K562 (cell line): ENCODE data around the gene ACTN4. TPM values are rescaled to one million over a fixed set of nuclear protein-coding genes. Genes with fewer than 3 reads are reported as not detected.

Experiments used
- CHD4 ChIP-seq: fragments of 200-600 bp; sonication (generic); IDR thresholded peaks from 3 replicates; pipeline ENCODE4 v1.6.1; 2012; ENCODE audit warnings: low read depth, mild to moderate bottlenecking, mixed read lengths, low read length, inconsistent platforms; ENCODE audit not compliant: insufficient read depth, insufficient replicate concordance, poor library complexity, severe bottlenecking
- FOXJ2 ChIP-seq: fragments of 200-800 bp; sonication (Bioruptor generic); IDR thresholded peaks from 2 replicates; pipeline ENCODE4 v1.6.1; 2016; ENCODE audit warnings: missing genetic modification characterization, missing compliant biosample characterization
- FOXK1 ChIP-seq: sonication (generic); formaldehyde crosslinking; IDR thresholded peaks from 2 replicates; pipeline ENCODE4 v1.8.0; 2022; ENCODE audit warnings: missing genetic modification reagents, mild to moderate bottlenecking, borderline replicate concordance
- MYC ChIP-seq, 2 experiments: fragments of 250-450 bp in 1 of 2; sonication (Bioruptor Pico) in 1 of 2; IDR thresholded peaks; 2 replicates each; pipeline versions ENCODE4 v1.5.1 to v1.6.1; 2012 to 2021; ENCODE audit warnings: low read depth in 2 of 2, borderline replicate concordance in 1 of 2, improper control_type of control experiment in 1 of 2, low read length in 1 of 2, mild to moderate bottlenecking in 1 of 2, moderate library complexity in 1 of 2
- POU5F1 ChIP-seq: fragments of 150-350 bp; IDR thresholded peaks from 2 replicates; pipeline ENCODE4 v1.6.1; 2014; ENCODE audit warnings: borderline replicate concordance, low read length, low read depth, mild to moderate bottlenecking; ENCODE audit not compliant: partially characterized antibody
- TBL1XR1 ChIP-seq, 2 experiments: IDR thresholded peaks; 2 replicates each; pipeline ENCODE4 v1.6.1; 2012; ENCODE audit warnings: improper control_type of control experiment in 2 of 2, low read length in 2 of 2, mild to moderate bottlenecking in 1 of 2
- TBP ChIP-seq: optimal IDR thresholded peaks from 2 replicates; pipeline ENCODE3; 2011; ENCODE audit warnings: low read depth, low read length, improper control_type of control experiment
- VEZF1 ChIP-seq: fragments of 200-800 bp; sonication (Bioruptor generic); IDR thresholded peaks from 2 replicates; pipeline ENCODE4 v1.6.1; 2017; ENCODE audit warnings: missing genetic modification characterization, missing compliant biosample characterization
- YBX1 ChIP-seq: fragments of 450-650 bp; IDR thresholded peaks from 2 replicates; pipeline ENCODE4 v1.7.1; 2016; ENCODE audit warnings: mild to moderate bottlenecking
- ZNF274 ChIP-seq: IDR thresholded peaks from 2 replicates; pipeline ENCODE4 v1.6.1; 2011; ENCODE audit warnings: low read depth, mild to moderate bottlenecking, low read length, moderate library complexity, borderline replicate concordance
- ZNF57 ChIP-seq: fragments of 450-650 bp; formaldehyde crosslinking; IDR thresholded peaks from 2 replicates; pipeline ENCODE4 v1.4.0; 2020; ENCODE audit warnings: mild to moderate bottlenecking, moderate library complexity
- ZNF644 ChIP-seq: fragments of 200-800 bp; sonication (Bioruptor generic); IDR thresholded peaks from 2 replicates; pipeline ENCODE4 v1.6.1; 2016; ENCODE audit warnings: low read depth, missing genetic modification characterization, missing compliant biosample characterization
- polyA plus RNA-seq, 8 experiments: library from polyadenylated mRNA; depleted of rRNA in 4 of 8; stranded (reverse) in 5 of 8; unstranded in 3 of 8; fragments of >200 nt; fragmentation: Nextera tagmentation in 2 of 8; fragmentation: Illumina TruSeq in 1 of 8; extraction: Ambion mirVana in 2 of 8; extraction: Trizol in 1 of 8; gene quantifications; 2 replicates each; pipeline versions ENCODE4 v1.2.1 to v1.2.3, GENCODE V29; 2011 to 2014; ENCODE audit warnings: inconsistent platforms in 1 of 8, missing spikeins in 1 of 8
- total RNA-seq, 7 experiments: library from RNA; depleted of rRNA in 6 of 7; stranded (reverse); fragments of >200 nt in 6 of 7; fragmentation: Illumina TruSeq in 2 of 7; extraction: Trizol in 2 of 7; gene quantifications; 2 replicates each; pipeline versions ENCODE4 v1.2.1 to v1.2.3, GENCODE V29; 2011 to 2021; ENCODE audit warnings: low replicate concordance in 1 of 7
- TF ChIP-seq, protein P1 (sequence below), 3 experiments: fragments of 200-800 bp in 1 of 3; fragments of 250-450 bp in 1 of 3; fragments of 450-650 bp in 1 of 3; sonication (Bioruptor Pico) in 1 of 3; sonication (Bioruptor generic) in 1 of 3; formaldehyde crosslinking in 1 of 3; IDR thresholded peaks; 2 replicates each; pipeline versions ENCODE4 v1.6.1 to v1.8.0; 2016 to 2022; ENCODE audit warnings: mild to moderate bottlenecking in 2 of 3, missing genetic modification characterization in 2 of 3, missing compliant biosample characterization in 1 of 3, moderate library complexity in 1 of 3
- TF ChIP-seq, protein P2 (sequence below): sonication (generic); formaldehyde crosslinking; IDR thresholded peaks from 2 replicates; pipeline ENCODE4 v1.8.0; 2023; ENCODE audit warnings: missing genetic modification reagents, mild to moderate bottlenecking, borderline replicate concordance

ACTN4 gene
- total and polyA plus RNA-seq, 9 of the 15 experiments (the other 6 are each of a cell fraction or from before 2014, with no cell fraction given) = 3.1 to 385 (median 125) TPM

DNA sequence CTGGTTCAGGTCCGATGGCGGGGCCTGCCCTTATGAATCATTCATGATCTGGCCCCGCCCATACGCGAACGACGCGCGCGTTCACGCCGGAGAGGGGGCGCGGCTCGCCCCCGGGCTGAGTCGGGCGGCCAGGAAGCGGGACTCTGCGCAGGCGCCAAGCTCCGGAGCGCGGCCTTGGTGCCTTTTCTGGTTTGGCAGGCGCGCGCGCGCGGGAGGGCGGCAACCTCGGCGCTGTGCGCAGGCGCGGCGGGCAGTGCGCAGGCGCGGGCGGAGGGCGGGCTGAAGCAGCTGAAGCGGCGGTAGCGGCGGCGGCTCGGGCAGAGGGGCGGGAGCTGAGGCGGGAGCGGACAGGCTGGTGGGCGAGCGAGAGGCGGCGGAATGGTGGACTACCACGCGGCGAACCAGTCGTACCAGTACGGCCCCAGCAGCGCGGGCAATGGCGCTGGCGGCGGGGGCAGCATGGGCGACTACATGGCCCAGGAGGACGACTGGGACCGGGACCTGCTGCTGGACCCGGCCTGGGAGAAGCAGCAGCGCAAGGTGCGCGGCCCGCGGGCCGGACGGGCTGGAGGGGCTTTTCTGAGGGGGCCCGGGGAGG, at the start of gene ACTN4 (continued):
- TF ChIP-seq, protein P1, sequence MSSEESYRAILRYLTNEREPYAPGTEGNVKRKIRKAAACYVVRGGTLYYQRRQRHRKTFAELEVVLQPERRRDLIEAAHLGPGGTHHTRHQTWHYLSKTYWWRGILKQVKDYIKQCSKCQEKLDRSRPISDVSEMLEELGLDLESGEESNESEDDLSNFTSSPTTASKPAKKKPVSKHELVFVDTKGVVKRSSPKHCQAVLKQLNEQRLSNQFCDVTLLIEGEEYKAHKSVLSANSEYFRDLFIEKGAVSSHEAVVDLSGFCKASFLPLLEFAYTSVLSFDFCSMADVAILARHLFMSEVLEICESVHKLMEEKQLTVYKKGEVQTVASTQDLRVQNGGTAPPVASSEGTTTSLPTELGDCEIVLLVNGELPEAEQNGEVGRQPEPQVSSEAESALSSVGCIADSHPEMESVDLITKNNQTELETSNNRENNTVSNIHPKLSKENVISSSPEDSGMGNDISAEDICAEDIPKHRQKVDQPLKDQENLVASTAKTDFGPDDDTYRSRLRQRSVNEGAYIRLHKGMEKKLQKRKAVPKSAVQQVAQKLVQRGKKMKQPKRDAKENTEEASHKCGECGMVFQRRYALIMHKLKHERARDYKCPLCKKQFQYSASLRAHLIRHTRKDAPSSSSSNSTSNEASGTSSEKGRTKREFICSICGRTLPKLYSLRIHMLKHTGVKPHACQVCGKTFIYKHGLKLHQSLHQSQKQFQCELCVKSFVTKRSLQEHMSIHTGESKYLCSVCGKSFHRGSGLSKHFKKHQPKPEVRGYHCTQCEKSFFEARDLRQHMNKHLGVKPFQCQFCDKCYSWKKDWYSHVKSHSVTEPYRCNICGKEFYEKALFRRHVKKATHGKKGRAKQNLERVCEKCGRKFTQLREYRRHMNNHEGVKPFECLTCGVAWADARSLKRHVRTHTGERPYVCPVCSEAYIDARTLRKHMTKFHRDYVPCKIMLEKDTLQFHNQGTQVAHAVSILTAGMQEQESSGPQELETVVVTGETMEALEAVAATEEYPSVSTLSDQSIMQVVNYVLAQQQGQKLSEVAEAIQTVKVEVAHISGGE (CRISPR knock-in tag; IDR thresholded peaks at IDR 0.05) = peak in 1 of 3 experiments; percentile 79; a peak in 2 of 6 replicates
- TF ChIP-seq, protein P2, sequence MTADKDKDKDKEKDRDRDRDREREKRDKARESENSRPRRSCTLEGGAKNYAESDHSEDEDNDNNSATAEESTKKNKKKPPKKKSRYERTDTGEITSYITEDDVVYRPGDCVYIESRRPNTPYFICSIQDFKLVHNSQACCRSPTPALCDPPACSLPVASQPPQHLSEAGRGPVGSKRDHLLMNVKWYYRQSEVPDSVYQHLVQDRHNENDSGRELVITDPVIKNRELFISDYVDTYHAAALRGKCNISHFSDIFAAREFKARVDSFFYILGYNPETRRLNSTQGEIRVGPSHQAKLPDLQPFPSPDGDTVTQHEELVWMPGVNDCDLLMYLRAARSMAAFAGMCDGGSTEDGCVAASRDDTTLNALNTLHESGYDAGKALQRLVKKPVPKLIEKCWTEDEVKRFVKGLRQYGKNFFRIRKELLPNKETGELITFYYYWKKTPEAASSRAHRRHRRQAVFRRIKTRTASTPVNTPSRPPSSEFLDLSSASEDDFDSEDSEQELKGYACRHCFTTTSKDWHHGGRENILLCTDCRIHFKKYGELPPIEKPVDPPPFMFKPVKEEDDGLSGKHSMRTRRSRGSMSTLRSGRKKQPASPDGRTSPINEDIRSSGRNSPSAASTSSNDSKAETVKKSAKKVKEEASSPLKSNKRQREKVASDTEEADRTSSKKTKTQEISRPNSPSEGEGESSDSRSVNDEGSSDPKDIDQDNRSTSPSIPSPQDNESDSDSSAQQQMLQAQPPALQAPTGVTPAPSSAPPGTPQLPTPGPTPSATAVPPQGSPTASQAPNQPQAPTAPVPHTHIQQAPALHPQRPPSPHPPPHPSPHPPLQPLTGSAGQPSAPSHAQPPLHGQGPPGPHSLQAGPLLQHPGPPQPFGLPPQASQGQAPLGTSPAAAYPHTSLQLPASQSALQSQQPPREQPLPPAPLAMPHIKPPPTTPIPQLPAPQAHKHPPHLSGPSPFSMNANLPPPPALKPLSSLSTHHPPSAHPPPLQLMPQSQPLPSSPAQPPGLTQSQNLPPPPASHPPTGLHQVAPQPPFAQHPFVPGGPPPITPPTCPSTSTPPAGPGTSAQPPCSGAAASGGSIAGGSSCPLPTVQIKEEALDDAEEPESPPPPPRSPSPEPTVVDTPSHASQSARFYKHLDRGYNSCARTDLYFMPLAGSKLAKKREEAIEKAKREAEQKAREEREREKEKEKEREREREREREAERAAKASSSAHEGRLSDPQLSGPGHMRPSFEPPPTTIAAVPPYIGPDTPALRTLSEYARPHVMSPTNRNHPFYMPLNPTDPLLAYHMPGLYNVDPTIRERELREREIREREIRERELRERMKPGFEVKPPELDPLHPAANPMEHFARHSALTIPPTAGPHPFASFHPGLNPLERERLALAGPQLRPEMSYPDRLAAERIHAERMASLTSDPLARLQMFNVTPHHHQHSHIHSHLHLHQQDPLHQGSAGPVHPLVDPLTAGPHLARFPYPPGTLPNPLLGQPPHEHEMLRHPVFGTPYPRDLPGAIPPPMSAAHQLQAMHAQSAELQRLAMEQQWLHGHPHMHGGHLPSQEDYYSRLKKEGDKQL (CRISPR knock-in tag) = no peak
- TF ChIP-seq FOXK1 (CRISPR knock-in tag) (no peak), ZNF274 (no peak), MYC (IDR thresholded peaks at IDR 0.05; ENCODE audit: low read depth, low read length) (peak; percentile 55; the same call in 1 of the 2 replicates), MYC (CRISPR knock-in tag; IDR thresholded peaks at IDR 0.05; ENCODE audit: borderline replicate concordance, low read depth) (no peak), POU5F1 (peak; percentile 94), TBP (peak; percentile 62), VEZF1 (CRISPR knock-in tag) (peak; percentile 87), CHD4 (no peak), ZNF57 (no peak), ZNF644 (tag) (peak; percentile 77), FOXJ2 (tag) (0 out of 2 replicates have a peak, but pooled peaks have one; percentile 21), YBX1 (no peak), TBL1XR1 (IDR thresholded peaks at IDR 0.05; ENCODE audit: low read length in 2 of 2) (no peak)
